Limb (tissue), 2 donors: ENCODE results near the gene PSMC3IP.
"Not testable (repeated sequence)": the region's sequence is repeated elsewhere in the genome, so short reads cannot be mapped to it uniquely, and the experiment has no call there.

ENCODE experiments used
- DNase-seq, 2 donors: peaks; one replicate each; pipeline ENCODE4 v3.0.0-alpha.2; 2016; ENCODE audit errors: extremely low spot score in 2 of 2

The PSMC3IP gene

GRCh38 chr17:42561897-42562387 lies 15.6 kb downstream of the PSMC3IP start, which contains the start of gene COASY:
COASY (plus strand) TSS chr17:42562148; CDS start chr17:42562623, 475 bp downstream.
- peak; percentile 92 to 97 for DNase-seq

- no peak for DNase-seq
Measured at GRCh38 chr17:42560246-42560645, 17.3 kb downstream of the PSMC3IP start.

- no peak for DNase-seq
Measured at GRCh38 chr17:42559075-42559474, 18.5 kb downstream of the PSMC3IP start.

- DNase-seq, result not testable (repeated sequence)
Measured at GRCh38 chr17:42555961-42556617, 21.4 kb downstream of the PSMC3IP start.

- DNase-seq, result no peak
Measured at GRCh38 chr17:42555122-42555622, 22.4 kb downstream of the PSMC3IP start.

GRCh38 chr17:42554250-42555121 lies 23.0 kb downstream of the PSMC3IP start:
- DNase-seq, result peak; percentile 86 to 93

GRCh38 chr17:42553866-42554249 lies 23.7 kb downstream of the PSMC3IP start:
- DNase-seq, result no peak

GRCh38 chr17:42553161-42553818 lies 24.2 kb downstream of the PSMC3IP start:
- peak in 1 of 2 donors; percentile 40 for DNase-seq

- DNase-seq, result not testable (repeated sequence)
Measured at GRCh38 chr17:42552736-42553135, 24.8 kb downstream of the PSMC3IP start, which contains the start of gene HSD17B1. HSD17B1 (plus strand) TSS chr17:42552923; CDS start chr17:42552934, 11 bp downstream.

- no peak for DNase-seq
Measured at GRCh38 chr17:42548993-42549755, 28.4 kb downstream of the PSMC3IP start.

GRCh38 chr17:42548070-42548837 lies 29.3 kb downstream of the PSMC3IP start:
- DNase-seq, result peak in 1 of 2 donors; percentile 84

- DNase-seq, result no peak
Measured at GRCh38 chr17:42547698-42548069, 29.8 kb downstream of the PSMC3IP start.

GRCh38 chr17:42547001-42547461 lies 30.5 kb downstream of the PSMC3IP start:
- peak in 1 of 2 donors; percentile 30 for DNase-seq

- not testable (repeated sequence) for DNase-seq
Measured at GRCh38 chr17:42545755-42546505, 31.6 kb downstream of the PSMC3IP start.

- DNase-seq, result no peak
Measured at GRCh38 chr17:42544874-42545283, 32.6 kb downstream of the PSMC3IP start.

- no peak for DNase-seq
Measured at GRCh38 chr17:42543190-42544079, 34.1 kb downstream of the PSMC3IP start.

- no peak for DNase-seq
Measured at GRCh38 chr17:42541041-42541833, 36.3 kb downstream of the PSMC3IP start.
